Fibroblast of upper back skin (primary cell): Measurements from ENCODE around the gene PHKG2.

Experiments
- DNase-seq: peaks from one replicate; pipeline ENCODE4 v3.0.0-alpha.2; 2013

Gene PHKG2

DNA sequence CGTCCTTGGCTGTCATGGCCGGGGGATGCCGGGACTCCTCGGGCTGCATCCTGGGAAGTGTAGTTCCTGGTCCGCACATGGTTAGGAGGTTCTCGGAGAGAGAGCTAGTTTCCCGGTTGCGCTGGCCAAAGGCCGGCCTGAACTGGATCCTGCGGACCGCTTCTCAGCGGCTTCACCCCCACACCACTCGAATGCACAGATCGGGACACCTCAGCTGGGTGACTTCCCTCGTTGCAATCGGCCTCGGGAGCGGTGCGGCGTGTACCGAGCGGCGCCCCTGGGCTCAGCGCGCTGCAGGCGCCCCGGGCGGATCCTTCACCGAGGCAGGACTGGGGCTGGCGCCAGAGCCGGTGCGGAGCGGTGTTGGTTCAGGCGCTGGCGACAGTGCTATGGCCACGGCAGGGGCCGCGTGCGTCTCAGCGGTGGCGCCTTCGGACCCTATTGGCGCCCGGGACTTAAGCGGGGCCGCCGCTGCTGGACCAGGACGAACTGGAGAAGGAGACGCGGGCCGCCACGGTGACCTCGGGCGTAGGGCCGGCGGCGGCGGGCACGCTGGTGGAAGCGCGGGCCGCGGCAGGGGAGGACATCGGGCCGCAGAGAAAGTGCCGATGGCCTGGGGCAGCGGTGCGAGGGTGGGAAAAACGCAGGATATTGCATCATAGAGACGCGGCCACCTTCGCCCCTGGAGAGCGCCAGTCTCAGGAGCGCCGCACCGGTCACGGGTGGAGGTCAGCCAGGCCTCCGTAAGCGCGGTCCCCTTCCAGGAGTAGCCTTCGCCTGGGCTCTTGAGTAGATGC is 27.4 kb downstream of the PHKG2 start:
- DNase-seq, result peak; percentile 82

DNA sequence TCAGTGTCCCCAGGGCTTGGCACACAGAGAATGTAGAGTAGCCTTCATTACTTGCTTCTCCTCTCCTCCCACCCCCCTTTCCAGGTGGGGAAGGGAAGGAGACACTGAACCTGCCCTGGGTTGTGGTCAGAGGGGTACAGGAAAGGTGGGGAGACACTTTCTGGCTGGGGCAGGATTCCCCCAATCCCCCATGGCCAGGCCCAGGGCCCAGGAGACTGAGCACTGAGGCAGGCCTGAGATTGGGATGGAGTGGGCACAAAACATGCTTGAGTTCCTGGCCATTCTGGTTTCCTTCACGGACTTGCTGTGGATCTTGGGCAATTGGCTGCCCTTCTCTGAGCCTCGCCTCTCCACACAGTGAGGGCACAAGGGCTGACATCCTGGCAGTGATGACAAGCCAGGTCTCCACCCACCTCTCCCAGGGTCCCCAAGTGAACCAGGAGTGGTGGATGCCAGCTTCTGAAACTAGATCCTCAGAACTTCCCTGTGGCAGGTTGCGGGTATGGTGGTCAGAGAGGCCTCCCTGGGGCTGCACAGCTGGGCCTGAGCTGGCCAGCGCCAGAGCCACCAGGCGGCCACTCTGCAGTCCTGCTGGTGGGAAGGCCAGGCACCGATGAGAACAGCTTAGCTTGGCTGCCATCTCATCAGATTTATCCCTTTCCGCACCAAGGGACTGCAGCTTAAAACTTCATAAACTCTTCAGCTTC is 29.5 kb downstream of the PHKG2 start:
- DNase-seq, result no peak

- DNase-seq, result no peak
These were observed 30.5 kb downstream of the PHKG2 start for GRCh38 chr16:30778549-30779244.

DNA sequence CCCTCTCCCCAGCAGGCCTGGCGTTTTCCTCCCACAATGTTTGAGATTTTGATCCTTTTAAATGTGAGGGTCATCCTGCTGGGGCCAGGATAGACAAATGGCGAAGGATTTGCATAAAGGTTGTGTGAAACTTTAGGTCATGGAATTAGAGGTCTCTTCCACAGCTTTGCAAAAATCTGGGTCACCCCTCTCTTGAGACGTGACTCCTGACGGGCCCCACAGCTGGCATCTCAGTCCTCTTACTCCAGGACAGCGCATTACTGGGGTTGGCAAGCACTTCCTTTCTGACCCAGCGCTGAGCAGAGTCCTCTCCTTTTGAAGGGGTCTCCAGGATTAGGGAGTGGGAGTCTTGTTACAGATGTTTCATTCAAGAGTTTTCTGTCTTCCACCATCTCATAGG is 31.4 kb downstream of the PHKG2 start:
- no peak for DNase-seq

DNA sequence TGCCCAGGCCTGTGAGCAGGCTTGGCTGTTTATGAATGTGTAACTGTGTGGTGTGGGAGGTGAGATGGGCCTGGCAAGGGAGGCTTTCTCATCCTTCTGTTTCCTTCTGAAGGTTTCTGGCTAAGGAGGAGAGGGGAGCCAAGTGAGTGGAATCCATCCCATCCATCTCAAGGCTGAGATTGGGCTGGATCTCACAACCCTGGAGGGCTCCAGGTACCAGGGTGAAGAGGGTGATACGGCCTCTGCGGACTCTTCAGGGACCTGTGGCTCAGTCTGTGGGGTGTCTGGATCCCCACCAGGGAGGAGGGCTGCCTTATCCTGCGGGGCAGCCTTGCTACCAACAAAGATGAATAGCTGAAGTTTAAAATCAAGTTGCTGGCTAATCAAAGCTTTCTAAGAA is 31.8 kb downstream of the PHKG2 start:
- no peak for DNase-seq

DNA sequence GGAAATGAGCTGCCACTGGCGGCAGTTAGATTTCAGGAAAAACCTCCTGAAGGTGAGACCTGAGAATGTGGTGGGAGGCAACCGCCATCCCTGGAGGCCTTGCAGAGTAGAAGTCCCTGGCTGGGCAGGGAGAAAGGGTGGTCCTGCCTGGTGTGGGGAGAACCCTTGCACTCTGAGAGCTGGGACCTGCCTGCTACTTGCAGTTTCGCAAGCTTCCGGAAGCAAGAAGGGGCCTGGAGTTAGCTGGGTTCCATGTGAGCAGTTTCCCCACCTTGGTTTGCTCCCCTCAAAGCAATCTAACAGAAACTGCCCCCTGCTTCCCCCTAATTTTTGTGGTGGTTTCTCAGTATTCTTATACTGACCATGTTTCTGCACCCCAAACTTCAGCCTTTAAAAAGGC is 32.3 kb downstream of the PHKG2 start:
- DNase-seq, result no peak

- no peak for DNase-seq
These were observed 34.5 kb downstream of the PHKG2 start for GRCh38 chr16:30782486-30783279.

GRCh38 chr16:30783280-30784109 is 35.3 kb downstream of the PHKG2 start:
- no peak for DNase-seq

DNA sequence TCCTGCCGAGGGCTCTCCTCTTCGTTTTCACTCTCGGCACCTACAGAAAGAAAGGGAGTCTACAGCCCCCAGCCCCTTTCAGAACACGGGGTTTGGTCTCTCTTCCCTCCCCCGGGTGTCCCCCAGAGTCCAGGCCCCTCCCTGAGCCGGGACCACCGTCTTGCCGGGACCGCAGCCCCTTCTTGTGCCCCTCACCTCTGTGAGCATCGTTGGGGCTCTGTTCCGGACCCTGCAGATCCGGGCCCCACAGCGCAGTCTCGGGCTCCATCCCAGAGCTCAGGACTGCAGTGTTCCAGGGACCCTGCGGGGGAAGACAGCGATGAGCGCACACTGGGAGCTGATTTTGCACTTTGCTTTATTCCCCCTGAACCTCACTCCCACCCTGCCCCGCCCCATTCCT is 36.0 kb downstream of the PHKG2 start:
- DNase-seq, result no peak

DNA sequence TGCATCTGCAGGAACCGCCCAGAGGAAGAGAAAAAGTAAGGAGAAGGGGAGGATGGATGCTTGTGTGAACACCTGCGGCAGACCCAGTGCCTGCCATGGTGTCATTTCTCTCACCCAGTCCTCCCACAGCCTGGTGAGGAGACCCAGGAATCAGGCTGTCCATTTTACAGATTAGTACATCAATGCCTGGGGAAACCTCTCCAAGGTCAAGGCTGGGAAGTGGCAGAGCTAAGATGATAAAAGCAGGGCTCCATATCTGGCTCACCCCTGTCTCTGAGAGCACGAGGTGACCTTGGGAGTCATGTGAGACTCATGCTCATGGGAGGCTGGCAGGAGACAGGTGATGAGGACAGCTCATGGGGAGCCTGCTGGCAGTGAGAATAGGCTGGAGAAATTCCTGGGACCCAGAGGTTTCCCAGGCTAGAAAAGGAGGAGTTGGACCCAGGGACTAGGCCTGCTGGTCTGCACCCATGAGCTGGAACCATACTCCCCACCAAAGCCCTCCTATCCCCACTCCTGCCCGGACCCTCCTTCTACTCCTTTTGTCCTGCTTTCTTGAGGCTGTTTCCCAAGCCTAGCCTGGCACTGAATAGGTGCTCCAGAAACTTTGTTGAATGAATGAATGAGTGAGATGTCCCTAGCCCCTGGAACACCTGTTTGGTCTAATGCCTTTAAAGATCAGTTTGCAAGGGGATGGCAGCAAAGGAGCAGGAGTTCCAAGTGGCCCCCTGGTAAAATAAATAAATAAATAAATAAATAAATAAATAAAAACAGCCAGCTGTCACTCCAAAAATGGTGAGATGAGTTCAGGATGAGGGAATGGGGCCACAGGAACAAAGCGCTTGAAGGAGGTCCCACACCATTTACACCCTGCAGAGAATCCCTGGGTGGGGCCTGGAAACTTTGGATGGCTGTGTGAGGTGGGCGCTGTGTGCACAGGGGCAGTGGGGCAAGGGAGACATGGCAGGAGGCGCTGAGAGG is 37.2 kb downstream of the PHKG2 start:
- no peak for DNase-seq

GRCh38 chr16:30786115-30786935 is 38.1 kb downstream of the PHKG2 start:
- peak; percentile 54 for DNase-seq

DNA sequence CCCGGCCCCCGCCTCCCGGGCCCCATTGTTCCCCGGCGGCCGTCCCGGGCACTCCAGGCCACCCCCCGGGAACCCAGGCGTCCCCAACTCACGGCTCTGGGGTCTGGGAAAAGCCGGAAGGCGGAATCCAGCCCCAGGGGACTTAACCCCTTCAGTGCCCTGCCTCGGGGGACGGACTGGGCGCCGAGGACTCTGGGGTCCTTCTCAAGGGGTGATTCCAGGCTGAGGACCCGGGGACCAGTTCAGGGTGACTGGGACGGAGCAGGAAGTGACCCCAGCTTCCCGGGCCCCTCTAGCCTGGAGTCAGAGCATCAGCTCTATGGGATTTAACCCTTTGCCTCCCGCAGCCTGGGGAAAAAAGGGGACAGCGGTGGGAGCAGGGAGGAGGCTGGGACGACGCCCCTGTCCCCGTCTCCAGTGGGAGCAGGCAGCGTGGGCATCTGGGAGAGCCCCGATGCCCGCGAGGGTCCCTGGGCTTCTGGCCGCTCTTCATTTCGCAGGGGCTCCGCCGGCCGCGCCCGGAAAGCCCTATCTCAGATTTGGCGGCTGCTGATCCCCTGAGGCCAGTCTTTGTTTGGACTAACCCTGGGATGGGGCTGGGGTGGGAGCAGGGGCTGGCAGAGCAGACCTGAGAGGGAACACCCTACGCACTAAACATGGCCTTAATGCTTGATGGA is 38.8 kb downstream of the PHKG2 start, which contains the start of gene ZNF629:
ZNF629 (minus strand) TSS at position 270 of the 677 bp plus-strand sequence. CDS start 2,723 bp downstream, outside the sequence.
- peak; percentile 70 for DNase-seq

DNA sequence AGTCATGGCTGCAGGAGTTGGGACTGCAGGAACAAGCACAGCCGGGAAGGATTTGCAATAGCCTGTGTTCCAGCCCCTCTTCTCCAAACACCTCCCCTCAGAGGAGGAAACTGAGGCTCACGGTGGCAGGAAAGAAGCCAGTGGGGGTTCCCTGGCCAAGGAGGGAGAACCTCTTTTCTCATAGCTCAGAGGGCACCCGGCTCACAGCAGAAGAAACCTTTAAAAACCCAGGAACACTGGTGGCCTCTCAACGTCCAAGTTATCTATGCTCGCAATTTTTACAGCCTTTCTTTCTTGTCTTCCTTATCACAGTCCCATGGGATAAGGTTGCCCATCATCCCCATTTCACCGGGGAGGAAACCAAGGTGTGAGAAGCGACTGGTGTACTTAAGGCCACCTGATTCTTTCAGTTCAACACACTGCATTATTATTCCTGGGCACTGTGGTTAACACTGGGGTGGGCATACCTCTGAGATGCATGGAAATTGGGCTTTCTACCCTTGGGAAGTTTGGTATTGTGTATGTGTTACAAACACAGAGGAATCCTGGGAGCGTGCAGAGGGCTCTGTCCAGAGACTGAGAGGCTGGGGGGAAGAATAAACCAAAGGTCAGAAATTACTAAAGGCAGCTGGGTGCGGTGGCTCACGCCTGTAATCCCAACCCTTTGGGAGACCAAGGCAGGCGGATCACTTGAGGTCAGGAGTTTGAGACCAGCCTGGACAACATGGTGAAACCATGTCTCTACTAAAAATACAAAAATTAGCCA is 39.6 kb downstream of the PHKG2 start:
- DNase-seq, result no peak

DNA sequence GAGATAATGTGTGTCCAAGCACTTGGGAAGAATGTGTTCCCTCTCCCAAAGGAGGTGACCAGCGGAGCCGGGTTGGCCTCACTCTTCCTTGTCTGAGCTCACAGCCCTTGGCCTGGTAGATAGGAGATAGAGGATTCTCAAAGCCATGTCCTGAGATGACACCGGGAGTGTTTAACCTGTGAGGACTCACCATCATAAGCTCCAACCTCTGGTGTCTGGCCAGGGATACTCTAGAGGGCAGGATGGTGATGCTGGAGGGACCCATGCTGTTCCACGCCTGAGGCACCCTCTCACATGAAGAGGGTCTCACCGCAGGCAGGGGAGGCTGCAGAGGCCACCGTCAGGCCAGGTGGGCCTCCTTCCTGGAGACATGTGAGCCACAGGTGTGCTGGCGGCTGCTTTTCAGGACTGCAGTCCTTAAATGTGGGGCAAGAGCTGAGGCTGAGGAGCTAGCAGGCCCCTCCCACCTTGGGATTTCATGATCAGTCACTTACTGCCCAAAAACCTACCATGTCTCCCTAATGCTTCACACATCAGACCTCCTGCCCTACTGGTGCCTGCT is 45.4 kb downstream of the PHKG2 start:
- no peak for DNase-seq

GRCh38 chr16:30794634-30795033 is 46.4 kb downstream of the PHKG2 start:
- DNase-seq, result no peak

GRCh38 chr16:30797670-30798309 is 49.6 kb downstream of the PHKG2 start:
- no peak for DNase-seq
